ENCODE measurements around the gene DAPK2.

GRCh38 chr15:64000183-64000951 lies 45.9 kb downstream of the DAPK2 start:
- TF ChIP-seq, protein P1, sequence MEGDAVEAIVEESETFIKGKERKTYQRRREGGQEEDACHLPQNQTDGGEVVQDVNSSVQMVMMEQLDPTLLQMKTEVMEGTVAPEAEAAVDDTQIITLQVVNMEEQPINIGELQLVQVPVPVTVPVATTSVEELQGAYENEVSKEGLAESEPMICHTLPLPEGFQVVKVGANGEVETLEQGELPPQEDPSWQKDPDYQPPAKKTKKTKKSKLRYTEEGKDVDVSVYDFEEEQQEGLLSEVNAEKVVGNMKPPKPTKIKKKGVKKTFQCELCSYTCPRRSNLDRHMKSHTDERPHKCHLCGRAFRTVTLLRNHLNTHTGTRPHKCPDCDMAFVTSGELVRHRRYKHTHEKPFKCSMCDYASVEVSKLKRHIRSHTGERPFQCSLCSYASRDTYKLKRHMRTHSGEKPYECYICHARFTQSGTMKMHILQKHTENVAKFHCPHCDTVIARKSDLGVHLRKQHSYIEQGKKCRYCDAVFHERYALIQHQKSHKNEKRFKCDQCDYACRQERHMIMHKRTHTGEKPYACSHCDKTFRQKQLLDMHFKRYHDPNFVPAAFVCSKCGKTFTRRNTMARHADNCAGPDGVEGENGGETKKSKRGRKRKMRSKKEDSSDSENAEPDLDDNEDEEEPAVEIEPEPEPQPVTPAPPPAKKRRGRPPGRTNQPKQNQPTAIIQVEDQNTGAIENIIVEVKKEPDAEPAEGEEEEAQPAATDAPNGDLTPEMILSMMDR (conservative IDR thresholded peaks at IDR 0.05 in 1 of 2, IDR thresholded peaks at IDR 0.05 in 1 of 2; ENCODE audit: low read depth in 1 of 2, low read length in 2 of 2) = no peak
- no peak for TF ChIP-seq EZH2 (IDR thresholded peaks at IDR 0.05; ENCODE audit: low read length, missing control alignments)

Measured in fibroblast of lung (primary cell).